PC-3 (cell line): ENCODE data around the gene ERGIC3.

ENCODE experiments used
- EZH2 ChIP-seq: fragments of 300-600 bp; sonication (generic); IDR thresholded peaks from one replicate; pipeline ENCODE4 v1.6.1; 2017; ENCODE audit warnings: antibody characterized with exemption, mild to moderate bottlenecking, low read length; ENCODE audit not compliant: unreplicated experiment
- TF ChIP-seq, protein P1 (sequence below): fragments of 300-600 bp; sonication (generic); conservative IDR thresholded peaks from 2 replicates; pipeline ENCODE4 v1.5.1; 2017; ENCODE audit warnings: antibody characterized with exemption, low read depth, mild to moderate bottlenecking, low read length

DNA sequence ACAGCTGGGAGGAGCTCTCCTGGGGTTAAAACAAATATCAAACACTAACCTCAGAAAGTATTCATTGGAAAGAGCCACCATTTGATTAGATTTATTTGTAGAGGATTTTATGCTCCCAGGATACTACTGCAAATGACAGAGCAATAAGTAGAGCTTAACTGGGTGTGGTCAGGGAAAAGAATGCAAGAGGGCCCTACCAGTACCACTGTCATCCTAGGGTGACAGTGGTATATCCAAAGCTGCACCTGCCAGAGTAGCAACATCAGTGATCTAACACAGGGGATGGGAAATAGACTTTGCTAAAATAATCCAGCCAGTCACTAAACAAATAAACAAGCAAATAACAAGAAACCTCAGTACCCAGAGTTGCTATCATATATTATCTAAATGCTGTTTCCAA is 29.7 kb downstream of the ERGIC3 start:
- TF ChIP-seq, protein P1, sequence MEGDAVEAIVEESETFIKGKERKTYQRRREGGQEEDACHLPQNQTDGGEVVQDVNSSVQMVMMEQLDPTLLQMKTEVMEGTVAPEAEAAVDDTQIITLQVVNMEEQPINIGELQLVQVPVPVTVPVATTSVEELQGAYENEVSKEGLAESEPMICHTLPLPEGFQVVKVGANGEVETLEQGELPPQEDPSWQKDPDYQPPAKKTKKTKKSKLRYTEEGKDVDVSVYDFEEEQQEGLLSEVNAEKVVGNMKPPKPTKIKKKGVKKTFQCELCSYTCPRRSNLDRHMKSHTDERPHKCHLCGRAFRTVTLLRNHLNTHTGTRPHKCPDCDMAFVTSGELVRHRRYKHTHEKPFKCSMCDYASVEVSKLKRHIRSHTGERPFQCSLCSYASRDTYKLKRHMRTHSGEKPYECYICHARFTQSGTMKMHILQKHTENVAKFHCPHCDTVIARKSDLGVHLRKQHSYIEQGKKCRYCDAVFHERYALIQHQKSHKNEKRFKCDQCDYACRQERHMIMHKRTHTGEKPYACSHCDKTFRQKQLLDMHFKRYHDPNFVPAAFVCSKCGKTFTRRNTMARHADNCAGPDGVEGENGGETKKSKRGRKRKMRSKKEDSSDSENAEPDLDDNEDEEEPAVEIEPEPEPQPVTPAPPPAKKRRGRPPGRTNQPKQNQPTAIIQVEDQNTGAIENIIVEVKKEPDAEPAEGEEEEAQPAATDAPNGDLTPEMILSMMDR = no peak
- TF ChIP-seq EZH2 = no peak
